ENCODE results near the gene PLIN5. TPM values are rescaled to one million over a fixed set of nuclear protein-coding genes. Genes with fewer than 3 reads are reported as not detected.

The PLIN5 gene
- total and polyA plus RNA-seq, 4 donors: 13.3 to 83.8 (median 56.6) TPM

- TF ChIP-seq ZBTB33 (IDR thresholded peaks at IDR 0.05) (no peak), GABPA (IDR thresholded peaks at IDR 0.05 in 1 of 2, conservative IDR thresholded peaks at IDR 0.05 in 1 of 2) (no peak)
Measured at GRCh38 chr19:4521170-4521887, 13.7 kb downstream of the PLIN5 start (continued).

DNA sequence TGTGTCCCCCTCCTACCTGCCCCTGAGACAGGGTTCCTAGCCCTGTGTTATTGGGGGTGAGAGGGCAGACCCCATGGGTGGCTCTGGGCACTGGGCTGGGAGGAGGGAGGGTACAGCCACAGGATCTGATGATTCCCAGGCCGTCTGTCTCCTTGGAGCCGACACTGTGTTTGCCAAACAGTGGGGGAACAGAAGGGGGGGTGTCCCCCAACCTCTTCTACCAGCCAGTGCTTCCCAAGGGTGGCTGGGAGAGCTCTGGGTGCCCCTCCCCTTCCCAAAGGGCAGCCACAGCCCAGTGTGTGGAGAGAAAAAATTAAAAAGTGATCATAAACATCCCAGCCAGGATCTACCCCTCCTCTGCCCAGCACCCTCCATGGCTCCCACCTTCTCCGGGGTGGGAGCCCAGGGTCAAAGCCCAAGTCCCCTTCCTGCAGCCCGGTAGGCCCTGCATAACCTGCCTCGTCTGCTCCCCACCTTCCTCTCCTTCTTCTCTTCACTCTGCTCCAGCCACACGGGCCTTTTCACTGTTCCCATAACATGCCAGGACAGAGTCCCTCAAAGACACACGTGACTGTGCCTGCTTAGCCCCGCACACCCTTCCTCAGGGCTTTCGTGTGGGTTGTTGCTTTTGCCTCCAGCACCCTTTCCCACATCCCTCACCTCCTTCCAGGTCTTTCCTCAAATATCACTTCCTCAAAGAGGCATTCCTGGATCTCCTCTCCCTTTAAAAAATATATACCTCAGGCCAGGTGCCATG is 15.3 kb downstream of the PLIN5 start:
- Histone ChIP-seq H3K36me3 (ENCODE audit: control insufficient read depth in 4 of 4, insufficient read depth in 3 of 4, low read depth in 1 of 4, low read length in 3 of 4) (peaks cover 0 to 12% (median 5%) of the 10 kb centered on the region in 4 donors), H3K4me3 (ENCODE audit: low read depth in 1 of 3, low read length in 3 of 3) (no peak overlapping the region), H3K9ac (ENCODE audit: low read depth in 1 of 2, low read length in 2 of 2) (no peak overlapping the region), H3K27me3 (ENCODE audit: control insufficient read depth in 4 of 4, insufficient read depth in 4 of 4, low read length in 3 of 4) (no peaks in the 10 kb centered on the region), H3K9me3 (ENCODE audit: control insufficient read depth in 4 of 4, low read length in 3 of 4) (no peaks in the 10 kb centered on the region), H3K27ac (ENCODE audit: low read depth in 1 of 2, low read length in 2 of 2) (peak overlapping the region; percentile 75 to 78), H3K4me1 (ENCODE audit: control insufficient read depth in 4 of 4, insufficient read depth in 4 of 4, low read length in 3 of 4) (peaks cover 18 to 71% (median 64%) of the 10 kb centered on the region in 4 donors)
- 55% methylated on average over 9 of the region's 9 CpGs for WGBS
- TF ChIP-seq, protein P1, sequence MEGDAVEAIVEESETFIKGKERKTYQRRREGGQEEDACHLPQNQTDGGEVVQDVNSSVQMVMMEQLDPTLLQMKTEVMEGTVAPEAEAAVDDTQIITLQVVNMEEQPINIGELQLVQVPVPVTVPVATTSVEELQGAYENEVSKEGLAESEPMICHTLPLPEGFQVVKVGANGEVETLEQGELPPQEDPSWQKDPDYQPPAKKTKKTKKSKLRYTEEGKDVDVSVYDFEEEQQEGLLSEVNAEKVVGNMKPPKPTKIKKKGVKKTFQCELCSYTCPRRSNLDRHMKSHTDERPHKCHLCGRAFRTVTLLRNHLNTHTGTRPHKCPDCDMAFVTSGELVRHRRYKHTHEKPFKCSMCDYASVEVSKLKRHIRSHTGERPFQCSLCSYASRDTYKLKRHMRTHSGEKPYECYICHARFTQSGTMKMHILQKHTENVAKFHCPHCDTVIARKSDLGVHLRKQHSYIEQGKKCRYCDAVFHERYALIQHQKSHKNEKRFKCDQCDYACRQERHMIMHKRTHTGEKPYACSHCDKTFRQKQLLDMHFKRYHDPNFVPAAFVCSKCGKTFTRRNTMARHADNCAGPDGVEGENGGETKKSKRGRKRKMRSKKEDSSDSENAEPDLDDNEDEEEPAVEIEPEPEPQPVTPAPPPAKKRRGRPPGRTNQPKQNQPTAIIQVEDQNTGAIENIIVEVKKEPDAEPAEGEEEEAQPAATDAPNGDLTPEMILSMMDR (IDR thresholded peaks at IDR 0.05; ENCODE audit: low read depth, low read length, missing input control): no peak
- TF ChIP-seq ZBTB33 (IDR thresholded peaks at IDR 0.05) (no peak), FOXA2 (IDR thresholded peaks at IDR 0.05) (no peak), JUND (IDR thresholded peaks at IDR 0.05) (no peak), HNF4A (conservative IDR thresholded peaks at IDR 0.05) (no peak), TAF1 (conservative IDR thresholded peaks at IDR 0.05) (no peak), HNF4G (IDR thresholded peaks at IDR 0.05) (no peak), NR2F2 (IDR thresholded peaks at IDR 0.05) (no peak), RAD21 (IDR thresholded peaks at IDR 0.05) (no peak)
- TF ChIP-seq, protein P2, sequence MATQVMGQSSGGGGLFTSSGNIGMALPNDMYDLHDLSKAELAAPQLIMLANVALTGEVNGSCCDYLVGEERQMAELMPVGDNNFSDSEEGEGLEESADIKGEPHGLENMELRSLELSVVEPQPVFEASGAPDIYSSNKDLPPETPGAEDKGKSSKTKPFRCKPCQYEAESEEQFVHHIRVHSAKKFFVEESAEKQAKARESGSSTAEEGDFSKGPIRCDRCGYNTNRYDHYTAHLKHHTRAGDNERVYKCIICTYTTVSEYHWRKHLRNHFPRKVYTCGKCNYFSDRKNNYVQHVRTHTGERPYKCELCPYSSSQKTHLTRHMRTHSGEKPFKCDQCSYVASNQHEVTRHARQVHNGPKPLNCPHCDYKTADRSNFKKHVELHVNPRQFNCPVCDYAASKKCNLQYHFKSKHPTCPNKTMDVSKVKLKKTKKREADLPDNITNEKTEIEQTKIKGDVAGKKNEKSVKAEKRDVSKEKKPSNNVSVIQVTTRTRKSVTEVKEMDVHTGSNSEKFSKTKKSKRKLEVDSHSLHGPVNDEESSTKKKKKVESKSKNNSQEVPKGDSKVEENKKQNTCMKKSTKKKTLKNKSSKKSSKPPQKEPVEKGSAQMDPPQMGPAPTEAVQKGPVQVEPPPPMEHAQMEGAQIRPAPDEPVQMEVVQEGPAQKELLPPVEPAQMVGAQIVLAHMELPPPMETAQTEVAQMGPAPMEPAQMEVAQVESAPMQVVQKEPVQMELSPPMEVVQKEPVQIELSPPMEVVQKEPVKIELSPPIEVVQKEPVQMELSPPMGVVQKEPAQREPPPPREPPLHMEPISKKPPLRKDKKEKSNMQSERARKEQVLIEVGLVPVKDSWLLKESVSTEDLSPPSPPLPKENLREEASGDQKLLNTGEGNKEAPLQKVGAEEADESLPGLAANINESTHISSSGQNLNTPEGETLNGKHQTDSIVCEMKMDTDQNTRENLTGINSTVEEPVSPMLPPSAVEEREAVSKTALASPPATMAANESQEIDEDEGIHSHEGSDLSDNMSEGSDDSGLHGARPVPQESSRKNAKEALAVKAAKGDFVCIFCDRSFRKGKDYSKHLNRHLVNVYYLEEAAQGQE (IDR thresholded peaks at IDR 0.05): no peak
- DNase-seq (ENCODE audit: low spot score): no peak

Data from liver (tissue), 9 donors.